Astrocyte of the cerebellum (primary cell): ENCODE measurements around the gene GIT2.

Experiments used
- DNase-seq: peaks from one replicate; pipeline ENCODE4 v3.0.0-alpha.2; 2011; ENCODE audit warnings: low read depth
- H3K4me3 ChIP-seq: 2 replicates; pipeline ENCODE4 v1.5.1; 2011; ENCODE audit warnings: mild to moderate bottlenecking, low read depth, low read length, moderate library complexity
- in situ Hi-C: cut with HindIII; loops from 2 replicates; pipeline ENCODE4 v1.10.0; 2017; ENCODE audit warnings: low sequenced_read_pairs
- TF ChIP-seq, protein P1 (sequence below): IDR thresholded peaks from 2 replicates; pipeline ENCODE4 v1.5.1; 2012; ENCODE audit warnings: low read length, low read depth, moderate library complexity, mild to moderate bottlenecking; ENCODE audit errors: missing control alignments

Gene GIT2

DNA sequence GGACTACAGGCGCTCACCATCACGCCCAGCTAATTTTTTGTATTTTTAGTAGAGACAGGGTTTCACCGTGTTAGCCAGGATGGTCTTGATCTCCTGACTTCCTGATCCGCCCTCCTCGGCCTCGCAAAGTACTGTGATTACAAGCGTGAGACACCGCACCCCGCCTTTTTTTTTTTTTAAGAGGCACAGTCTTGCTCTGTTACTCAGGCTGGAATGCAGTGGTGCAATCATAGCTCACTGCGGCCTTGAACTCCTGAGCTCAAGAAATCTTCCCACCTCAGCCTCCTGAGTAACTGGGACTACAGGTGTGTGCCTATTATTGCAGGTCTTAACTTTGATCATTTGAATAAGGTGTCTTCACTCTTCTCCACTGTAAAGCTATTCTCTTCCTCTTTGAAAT is 110.6 kb downstream of the GIT2 start:
- no peak for DNase-seq
- in situ Hi-C loops = no loop called here
- H3K4me3 ChIP-seq = no peak overlapping the region
- TF ChIP-seq, protein P1, sequence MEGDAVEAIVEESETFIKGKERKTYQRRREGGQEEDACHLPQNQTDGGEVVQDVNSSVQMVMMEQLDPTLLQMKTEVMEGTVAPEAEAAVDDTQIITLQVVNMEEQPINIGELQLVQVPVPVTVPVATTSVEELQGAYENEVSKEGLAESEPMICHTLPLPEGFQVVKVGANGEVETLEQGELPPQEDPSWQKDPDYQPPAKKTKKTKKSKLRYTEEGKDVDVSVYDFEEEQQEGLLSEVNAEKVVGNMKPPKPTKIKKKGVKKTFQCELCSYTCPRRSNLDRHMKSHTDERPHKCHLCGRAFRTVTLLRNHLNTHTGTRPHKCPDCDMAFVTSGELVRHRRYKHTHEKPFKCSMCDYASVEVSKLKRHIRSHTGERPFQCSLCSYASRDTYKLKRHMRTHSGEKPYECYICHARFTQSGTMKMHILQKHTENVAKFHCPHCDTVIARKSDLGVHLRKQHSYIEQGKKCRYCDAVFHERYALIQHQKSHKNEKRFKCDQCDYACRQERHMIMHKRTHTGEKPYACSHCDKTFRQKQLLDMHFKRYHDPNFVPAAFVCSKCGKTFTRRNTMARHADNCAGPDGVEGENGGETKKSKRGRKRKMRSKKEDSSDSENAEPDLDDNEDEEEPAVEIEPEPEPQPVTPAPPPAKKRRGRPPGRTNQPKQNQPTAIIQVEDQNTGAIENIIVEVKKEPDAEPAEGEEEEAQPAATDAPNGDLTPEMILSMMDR = no peak

DNA sequence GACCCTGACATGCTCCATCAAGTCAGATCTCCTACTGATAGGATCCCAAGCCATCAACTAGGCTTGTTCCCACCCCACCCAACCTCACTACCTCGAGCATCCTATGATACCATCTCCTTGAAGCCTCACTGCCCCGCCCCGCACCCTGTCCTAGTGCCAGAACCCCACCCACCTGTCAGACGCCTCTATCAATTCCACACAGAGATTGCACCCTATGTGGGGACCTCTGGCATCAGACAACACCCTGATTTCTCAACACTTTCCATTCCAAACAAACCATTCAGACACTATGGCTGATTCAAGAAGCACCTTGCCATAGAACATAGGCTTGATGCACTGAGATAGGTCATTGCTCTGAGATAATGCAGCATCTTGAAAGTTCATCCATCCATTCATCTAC is 112.7 kb downstream of the GIT2 start:
- no peak for DNase-seq
- H3K4me3 ChIP-seq = no peak overlapping the region
- TF ChIP-seq, protein P1 = no peak
- in situ Hi-C loops = no loop called here

DNA sequence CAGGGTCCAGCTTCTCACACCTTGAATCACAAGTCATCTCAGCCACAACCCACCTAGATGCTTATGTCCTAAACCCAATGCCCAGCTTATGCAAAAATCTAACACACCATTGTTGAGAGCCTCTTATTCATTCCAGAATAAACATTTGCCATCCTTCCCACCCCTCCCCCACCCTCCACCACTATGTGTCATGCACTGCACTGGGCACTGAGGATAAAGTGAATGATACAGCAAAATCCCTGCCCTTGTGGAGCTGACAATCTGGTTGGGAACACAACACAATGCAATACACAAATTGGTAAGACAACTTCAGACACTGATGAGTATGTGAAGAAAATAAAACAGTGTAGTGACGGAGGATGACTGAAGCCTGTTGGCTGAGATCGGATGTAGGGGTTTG is 114.4 kb downstream of the GIT2 start:
- in situ Hi-C loops = no loop called here
- TF ChIP-seq, protein P1 = no peak
- DNase-seq = no peak
- H3K4me3 ChIP-seq = no peak overlapping the region

DNA sequence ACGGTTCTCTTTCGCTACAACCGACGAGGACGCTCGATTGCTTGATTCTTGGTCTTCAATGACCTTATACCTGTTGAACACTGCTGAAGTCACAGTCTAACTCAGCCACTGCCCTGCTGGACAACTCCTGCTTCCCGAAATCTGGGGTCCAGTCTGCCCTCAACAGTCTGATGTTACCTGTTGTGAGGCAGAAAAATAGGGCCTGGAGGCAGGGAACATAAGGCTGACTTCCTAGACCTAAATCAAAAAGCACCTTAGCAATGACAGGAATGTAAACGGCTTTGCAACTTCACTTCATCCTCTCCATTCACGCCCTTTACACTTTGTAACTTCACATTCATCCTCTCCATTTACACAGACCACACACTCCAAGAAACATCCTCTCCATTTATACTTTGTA is 115.2 kb downstream of the GIT2 start:
- peak overlapping the region; percentile 85 for H3K4me3 ChIP-seq
- DNase-seq = no peak
- in situ Hi-C loops = no loop called here
- TF ChIP-seq, protein P1 = no peak

DNA sequence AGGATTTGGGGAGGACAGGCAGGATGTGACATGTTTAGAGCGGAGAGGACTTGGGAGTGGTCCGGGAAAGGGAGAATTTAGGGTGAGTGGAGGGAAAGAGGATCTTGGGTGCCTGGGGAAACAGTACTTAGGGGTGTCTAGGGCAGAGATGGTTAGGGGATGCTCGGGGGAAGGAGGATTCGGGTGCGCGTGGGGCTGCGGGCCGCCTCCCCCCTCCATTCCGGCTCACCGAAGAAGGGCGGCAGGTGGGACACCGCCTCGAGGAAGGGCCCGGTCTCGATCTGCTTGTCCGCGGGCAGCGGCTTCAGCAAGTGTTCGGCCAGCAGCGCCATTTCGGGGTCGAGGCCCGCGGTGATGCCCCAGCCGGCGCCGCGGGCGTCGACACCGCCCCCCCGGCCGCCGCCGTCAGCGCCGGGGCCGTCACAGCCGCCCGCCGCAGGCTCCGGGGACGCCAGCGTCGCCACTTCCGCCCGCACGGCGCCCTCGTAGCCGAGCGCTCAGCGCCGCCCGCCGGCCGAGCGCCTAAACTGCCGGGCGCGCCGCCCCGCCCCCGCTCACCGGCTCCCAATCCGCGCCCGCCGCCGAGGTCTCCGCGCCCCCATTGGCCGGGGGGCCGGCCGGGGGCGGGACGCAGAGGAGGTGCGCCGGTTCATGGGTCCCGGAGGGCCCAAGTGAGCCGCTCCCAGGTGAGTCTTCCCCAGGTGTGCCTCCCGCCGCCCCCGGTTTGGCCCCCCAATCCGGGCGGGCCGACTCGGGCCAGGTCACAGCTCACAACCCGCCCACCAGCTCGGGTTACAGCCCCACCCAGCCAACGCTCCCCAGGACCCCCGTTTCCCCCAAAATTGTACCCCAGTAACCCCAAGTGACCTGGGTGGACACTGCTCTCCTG is 115.9 kb downstream of the GIT2 start, which contains the start of gene GLTP:
GLTP (minus strand) TSS at position 499 of the 889 bp plus-strand sequence; CDS start at position 332, 167 bp downstream.
- TF ChIP-seq, protein P1 = no peak
- in situ Hi-C loops = no loop called here
- H3K4me3 ChIP-seq = peak within 1 kb of the TSS; percentile 85
- peak; percentile 24 for DNase-seq
